H1 (cell line): Measurements from ENCODE around the gene ZNF423. TPM values are rescaled to one million over a fixed set of nuclear protein-coding genes. Genes with fewer than 3 reads are reported as not detected.

ENCODE experiments used
- CTCF ChIA-PET: fragments of 300-600 bp; sonication (Branson Sonifier 250); formaldehyde crosslinking; loops from one replicate; lab custom pipeline; 2021; ENCODE audit not compliant: partially characterized antibody; lab: Charles Lee
- POLR2A ChIA-PET: fragments of 300-600 bp; sonication (Branson Sonifier 250); formaldehyde crosslinking; loops from one replicate; lab custom pipeline; 2021; ENCODE audit warnings: inconsistent platforms; ENCODE audit not compliant: partially characterized antibody; lab: Charles Lee
- DNase-seq, 2 experiments: peaks; one replicate each; pipeline versions ENCODE4 v3.0.0 to v3.0.0-alpha.2; 2010 to 2022; ENCODE audit warnings: low spot score in 2 of 2, low read depth in 1 of 2, mixed read lengths in 1 of 2
- FAIRE-seq: peaks from 2 replicates; lab custom pipeline; 2011; peaks lifted over from hg19 to GRCh38; lab: Jason Lieb, UNC
- H2AFZ ChIP-seq: 2 replicates; pipeline ENCODE4 v1.8.1; 2012; ENCODE audit warnings: low read length, inconsistent platforms
- H2AK5ac ChIP-seq: 2 replicates; pipeline ENCODE4 v1.6.1; 2013; ENCODE audit warnings: low read depth, low read length
- H2BK120ac ChIP-seq: replicated peaks from 2 replicates; pipeline ENCODE3; 2013; ENCODE audit warnings: low read depth, low read length, inconsistent platforms
- H2BK12ac ChIP-seq: 2 replicates; pipeline ENCODE4 v1.6.1; 2013; ENCODE audit warnings: low read depth, low read length
- H2BK15ac ChIP-seq: 2 replicates; pipeline ENCODE4 v1.6.1; 2013; ENCODE audit warnings: low read length
- H2BK20ac ChIP-seq: 2 replicates; pipeline ENCODE4 v1.6.1; 2013; ENCODE audit warnings: low read length
- H2BK5ac ChIP-seq: 2 replicates; pipeline ENCODE4 v1.6.1; 2013; ENCODE audit warnings: low read depth, low read length
- H3K14ac ChIP-seq: 2 replicates; pipeline ENCODE4 v1.6.1; 2013; ENCODE audit warnings: inconsistent platforms; ENCODE audit not compliant: insufficient read length
- H3K18ac ChIP-seq: 2 replicates; pipeline ENCODE4 v1.6.1; 2013; ENCODE audit warnings: low read length; ENCODE audit errors: extremely low read depth
- H3K23ac ChIP-seq: 2 replicates; pipeline ENCODE4 v1.6.1; 2013; ENCODE audit warnings: inconsistent platforms; ENCODE audit not compliant: insufficient read length
- H3K23me2 ChIP-seq: 2 replicates; pipeline ENCODE4 v1.6.1; 2013; ENCODE audit warnings: low read depth, low read length
- H3K27ac ChIP-seq: 2 replicates; pipeline ENCODE4 v1.6.1; 2011; ENCODE audit warnings: low read depth, low read length, inconsistent platforms
- H3K27me3 ChIP-seq, 4 experiments: replicated peaks in 1 of 4; 1 replicate in 1 of 4; 2 replicates in 3 of 4; pipeline versions ENCODE4 v1.6.1 to v1.8.1; 2011 to 2013; ENCODE audit warnings: low read length in 3 of 4, mild to moderate bottlenecking in 3 of 4, inconsistent platforms in 2 of 4, mixed read lengths in 2 of 4, moderate library complexity in 1 of 4; ENCODE audit not compliant: control insufficient read depth in 3 of 4, insufficient read depth in 3 of 4; ENCODE audit errors: extremely low read depth in 1 of 4
- H3K36me3 ChIP-seq, 4 experiments: 2 replicates each; pipeline versions ENCODE4 v1.6.1 to v1.8.1; 2011 to 2013; ENCODE audit warnings: mild to moderate bottlenecking in 4 of 4, low read length in 3 of 4, moderate library complexity in 2 of 4, control low read depth in 1 of 4, inconsistent platforms in 1 of 4; ENCODE audit not compliant: insufficient read depth in 4 of 4, control insufficient read depth in 2 of 4
- H3K4ac ChIP-seq: replicated peaks from 2 replicates; pipeline ENCODE3; 2013; ENCODE audit warnings: low read length, low read depth, mixed read lengths, inconsistent platforms; ENCODE audit not compliant: insufficient read length
- H3K4me1 ChIP-seq, 4 experiments: replicated peaks in 1 of 4; 1 replicate in 1 of 4; 2 replicates in 3 of 4; pipeline versions ENCODE4 v1.6.1 to v1.8.1; 2011 to 2013; ENCODE audit warnings: low read length in 3 of 4, inconsistent platforms in 2 of 4, mixed read lengths in 1 of 4; ENCODE audit not compliant: insufficient read depth in 4 of 4, control insufficient read depth in 3 of 4
- H3K4me2 ChIP-seq, 2 experiments: 2 replicates each; pipeline versions ENCODE4 v1.6.1 to v1.8.1; 2011 to 2013; ENCODE audit warnings: low read depth in 2 of 2, low read length in 2 of 2, control low read depth in 1 of 2, inconsistent platforms in 1 of 2, mild to moderate bottlenecking in 1 of 2; ENCODE audit not compliant: insufficient read depth in 1 of 2
- H3K4me3 ChIP-seq, 4 experiments: fragments of 200-600, 300-600 bp in 1 of 4; sonication (generic), shearing (Covaris generic), sonication (Bioruptor Twin) in 1 of 4; 2 replicates each; pipeline versions ENCODE4 v1.5.1 to v1.8.1; 2011 to 2016; ENCODE audit warnings: low read length in 4 of 4, low read depth in 3 of 4, control low read depth in 2 of 4, inconsistent platforms in 2 of 4, mild to moderate bottlenecking in 2 of 4, mixed read lengths in 1 of 4, moderate library complexity in 1 of 4; ENCODE audit not compliant: insufficient read depth in 2 of 4; ENCODE audit errors: extremely low read depth in 1 of 4
- H3K56ac ChIP-seq: replicated peaks from 2 replicates; pipeline ENCODE3; 2013; ENCODE audit warnings: low read depth, mild to moderate bottlenecking, mixed read lengths, low read length, inconsistent platforms; ENCODE audit not compliant: insufficient read length
- H3K79me1 ChIP-seq: 2 replicates; pipeline ENCODE4 v1.6.1; 2013; ENCODE audit warnings: low read depth, low read length, control low read depth
- H3K79me2 ChIP-seq, 2 experiments: 2 replicates each; pipeline versions ENCODE4 v1.6.1 to v1.8.1; 2012 to 2013; ENCODE audit warnings: low read length in 2 of 2, mild to moderate bottlenecking in 2 of 2, inconsistent platforms in 1 of 2; ENCODE audit not compliant: insufficient read depth in 2 of 2, control insufficient read depth in 1 of 2
- H3K9ac ChIP-seq, 4 experiments: replicated peaks in 1 of 4; 1 replicate in 1 of 4; 2 replicates in 3 of 4; pipeline versions ENCODE4 v1.6.1 to v1.8.1; 2011 to 2013; ENCODE audit warnings: low read depth in 3 of 4, low read length in 3 of 4, control low read depth in 2 of 4, mild to moderate bottlenecking in 2 of 4, moderate library complexity in 2 of 4, inconsistent platforms in 1 of 4; ENCODE audit errors: extremely low read depth in 1 of 4
- H3K9me3 ChIP-seq, 2 experiments: 2 replicates each; pipeline versions ENCODE4 v1.6.1 to v1.8.1; 2012 to 2013; ENCODE audit warnings: mild to moderate bottlenecking in 2 of 2, moderate library complexity in 2 of 2, control low read depth in 1 of 2, inconsistent platforms in 1 of 2, low read depth in 1 of 2, low read length in 1 of 2, mixed read lengths in 1 of 2; ENCODE audit not compliant: insufficient read depth in 2 of 2
- H4K20me1 ChIP-seq, 2 experiments: replicated peaks in 1 of 2; 2 replicates each; pipeline versions ENCODE3 to v1.8.1; 2011 to 2013; ENCODE audit warnings: inconsistent platforms in 2 of 2, low read length in 2 of 2, mild to moderate bottlenecking in 1 of 2; ENCODE audit not compliant: insufficient read depth in 2 of 2, control insufficient read depth in 1 of 2
- H4K5ac ChIP-seq: 2 replicates; pipeline ENCODE4 v1.6.1; 2013; ENCODE audit warnings: low read length, low read depth, mixed read lengths, inconsistent platforms; ENCODE audit not compliant: insufficient read length
- H4K8ac ChIP-seq: 2 replicates; pipeline ENCODE4 v1.8.0; 2013; ENCODE audit warnings: mild to moderate bottlenecking, moderate library complexity, low read length, inconsistent platforms; ENCODE audit not compliant: insufficient read depth; ENCODE audit errors: extremely low read depth
- H4K91ac ChIP-seq: replicated peaks from 2 replicates; pipeline ENCODE3; 2013; ENCODE audit warnings: low read length, mixed read lengths, inconsistent platforms; ENCODE audit not compliant: insufficient read length
- CHD1 ChIP-seq: IDR thresholded peaks from 2 replicates; pipeline ENCODE4 v1.6.1; 2012; ENCODE audit warnings: low read depth, low read length, improper control_type of control experiment
- EZH2 ChIP-seq: fragments of 200-600 bp; sonication (generic); IDR thresholded peaks from 2 replicates; pipeline ENCODE4 v1.7.1; 2012; ENCODE audit warnings: low read depth, mild to moderate bottlenecking, moderate library complexity, low read length, inconsistent platforms; ENCODE audit not compliant: severe bottlenecking
- GTF2F1 ChIP-seq: IDR thresholded peaks from 2 replicates; pipeline ENCODE4 v1.6.1; 2012; ENCODE audit warnings: low read depth, low read length, improper control_type of control experiment, borderline replicate concordance
- RNF2 ChIP-seq: fragments of 200-900, 300-1000 bp; sonication (generic); IDR thresholded peaks from 2 replicates; pipeline ENCODE4 v1.7.1; 2016; ENCODE audit warnings: borderline replicate concordance, low read depth, mild to moderate bottlenecking, antibody characterized with exemption, low read length; ENCODE audit not compliant: poor library complexity, severe bottlenecking; ENCODE audit errors: missing control alignments
- SIX5 ChIP-seq: IDR thresholded peaks from 2 replicates; pipeline ENCODE4 v1.6.1; 2011; ENCODE audit warnings: mild to moderate bottlenecking, low read depth, low read length
- TCF12 ChIP-seq: IDR thresholded peaks from 2 replicates; pipeline ENCODE4 v1.6.1; 2011; ENCODE audit warnings: low read depth, mild to moderate bottlenecking, low read length
- WGBS, 2 experiments: shearing (Covaris generic) in 1 of 2; methylation state at CpG; one replicate each; pipeline versions ENCODE4 v1.1.6 to v1.1.7; 2013 to 2015; ENCODE audit warnings: low lambda C conversion rate in 2 of 2, mixed read lengths in 2 of 2, inconsistent platforms in 1 of 2, low coverage in 1 of 2, missing lambda C conversion rate in 1 of 2; ENCODE audit not compliant: insufficient replicate concordance in 2 of 2, insufficient coverage in 1 of 2, insufficient read length in 1 of 2; ENCODE audit errors: extremely low coverage in 1 of 2, missing lambda C conversion rate in 1 of 2; 5-methylcytosine and 5-hydroxymethylcytosine counted together
- polyA plus RNA-seq, 7 experiments: library from polyadenylated mRNA; depleted of rRNA in 3 of 7; stranded (reverse) in 5 of 7; unstranded in 2 of 7; fragments of >200 nt in 5 of 7; fragments of 200-250 nt in 2 of 7; gene quantifications; 1 replicate in 5 of 7; 2 replicates in 1 of 7; 4 replicates in 1 of 7; pipeline versions ENCODE4 v1.2.1 to v1.2.3, GENCODE V29; 2011 to 2013; ENCODE audit warnings: missing spikeins in 2 of 7, mixed read lengths in 2 of 7
- total RNA-seq: library from RNA; stranded (reverse); fragmentation: NEBNext Ultra II Directional; extraction: Animal tissue kit (Norgen Biotek cat#: 25700); gene quantifications from 2 replicates; pipeline ENCODE4 v1.2.1, GENCODE V29; 2021
- TF ChIP-seq, protein P1 (sequence below): IDR thresholded peaks from 2 replicates; pipeline ENCODE4 v1.6.1; 2011; ENCODE audit warnings: low read depth, mild to moderate bottlenecking, low read length; ENCODE audit not compliant: insufficient read depth

ZNF423 gene
- total and polyA plus RNA-seq, 2 of the 8 experiments (the other 6 are each of a cell fraction or from before 2014, with no cell fraction given): 38.2 to 52.3 TPM

- Histone ChIP-seq H3K23ac (no peak overlapping the region), H2BK15ac (no peak overlapping the region), H3K27me3 (no peaks in the 10 kb centered on the region), H3K56ac (no peak overlapping the region), H3K9me3 (no peaks in the 10 kb centered on the region), H3K14ac (no peak overlapping the region), H2AK5ac (no peak overlapping the region), H2BK12ac (no peak overlapping the region)
- no peak for DNase-seq
- TF ChIP-seq RNF2: no peak
- no peak for TF ChIP-seq GTF2F1
- no peak for TF ChIP-seq TCF12
- no peak for TF ChIP-seq SIX5
- TF ChIP-seq CHD1: no peak
- TF ChIP-seq, protein P1, sequence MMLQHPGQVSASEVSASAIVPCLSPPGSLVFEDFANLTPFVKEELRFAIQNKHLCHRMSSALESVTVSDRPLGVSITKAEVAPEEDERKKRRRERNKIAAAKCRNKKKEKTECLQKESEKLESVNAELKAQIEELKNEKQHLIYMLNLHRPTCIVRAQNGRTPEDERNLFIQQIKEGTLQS: no peak
- TF ChIP-seq EZH2: no peak
- TF ChIP-seq, all 59 proteins: peak for 0
- H3K23me2 ChIP-seq: no peaks in the 10 kb centered on the region
- H4K91ac ChIP-seq: no peak overlapping the region
- no peak overlapping the region for H3K4ac ChIP-seq
- H2BK5ac ChIP-seq: no peak overlapping the region
- peaks cover 0 to 1% of the 10 kb centered on the region in 2 experiments for H4K20me1 ChIP-seq
- H3K79me1 ChIP-seq: peaks cover 11% of the 10 kb centered on the region
- H4K5ac ChIP-seq: no peak overlapping the region
- no peak overlapping the region for H3K27ac ChIP-seq
- WGBS, 2 experiments: 92% methylated on average over 9 of the region's 9 CpGs; no CpG with 5 or more reads in 1 of the 2 experiments
- H2BK20ac ChIP-seq: no peak overlapping the region
- POLR2A ChIA-PET: interaction anchor here (0.7 to 1.4 kb wide), 3 partner anchors 9 to 85 kb away, joined by 3 to 4 read pairs (median 3); no protein-coding TSS in a partner anchor
- H2BK120ac ChIP-seq: no peak overlapping the region
- H3K4me3 ChIP-seq: no peak overlapping the region
- no peaks in the 10 kb centered on the region for H3K36me3 ChIP-seq
- H3K79me2 ChIP-seq: peaks cover 0 to 9% of the 10 kb centered on the region in 2 experiments; a peak in 2 of 4 replicates
- H3K4me1 ChIP-seq: peaks cover 0 to 22% (median 5%) of the 10 kb centered on the region in 4 experiments; a peak in 5 of 7 replicates
- FAIRE-seq: no peak
- CTCF ChIA-PET: interaction anchor here (0.9 to 2.0 kb wide), 3 partner anchors 13 to 68 kb away, joined by 3 to 4 read pairs (median 3); no protein-coding TSS in a partner anchor
- no peak overlapping the region for H3K9ac ChIP-seq
- no peak overlapping the region for H3K18ac ChIP-seq
- H2AFZ ChIP-seq: no peak overlapping the region
- H3K4me2 ChIP-seq: no peak overlapping the region
- peak overlapping the region; percentile 3; the same call in 1 of the 2 replicates for H4K8ac ChIP-seq
Measured at GRCh38 chr16:49712106-49712505, 143.8 kb downstream of the ZNF423 start.
